ENCODE results near the gene SEMA5B.

SEMA5B gene

GRCh38 chr3:123060054-123060453 is 32.5 kb upstream of the SEMA5B start:
- Histone ChIP-seq H2AFZ (ENCODE audit: low read depth) (no peak overlapping the region), H3K4me2 (no peak overlapping the region), H3K27me3 (ENCODE audit: insufficient read depth, low read depth) (no peaks in the 10 kb centered on the region), H4K20me1 (ENCODE audit: insufficient read depth) (no peaks in the 10 kb centered on the region), H3K9ac (no peak overlapping the region), H3K4me3 (IDR thresholded peaks at IDR 0.05; ENCODE audit: insufficient read depth, low read depth, low read length) (no peak overlapping the region), H3K27ac (no peak overlapping the region), H3K79me2 (ENCODE audit: insufficient read depth, low read depth) (no peaks in the 10 kb centered on the region), H3K36me3 (ENCODE audit: insufficient read depth) (no peaks in the 10 kb centered on the region), H3K4me1 (ENCODE audit: low read depth, poor library complexity, severe bottlenecking) (no peaks in the 10 kb centered on the region)
- no peak for TF ChIP-seq CTCF (conservative IDR thresholded peaks at IDR 0.05; ENCODE audit: low read depth, low read length)

GRCh38 chr3:123058505-123058904 is 30.9 kb upstream of the SEMA5B start:
- Histone ChIP-seq H3K4me2 (no peak overlapping the region), H3K9ac (no peak overlapping the region), H3K36me3 (ENCODE audit: insufficient read depth) (no peaks in the 10 kb centered on the region), H3K79me2 (ENCODE audit: insufficient read depth, low read depth) (no peaks in the 10 kb centered on the region), H3K27ac (no peak overlapping the region), H2AFZ (ENCODE audit: low read depth) (no peak overlapping the region), H3K4me1 (ENCODE audit: low read depth, poor library complexity, severe bottlenecking) (no peaks in the 10 kb centered on the region), H4K20me1 (ENCODE audit: insufficient read depth) (no peaks in the 10 kb centered on the region), H3K4me3 (IDR thresholded peaks at IDR 0.05; ENCODE audit: insufficient read depth, low read depth, low read length) (no peak overlapping the region), H3K27me3 (ENCODE audit: insufficient read depth, low read depth) (no peaks in the 10 kb centered on the region)
- no peak for TF ChIP-seq CTCF (conservative IDR thresholded peaks at IDR 0.05; ENCODE audit: low read depth, low read length)

- no peaks in the 10 kb centered on the region for H3K36me3 ChIP-seq (ENCODE audit: insufficient read depth)
- no peak overlapping the region for H3K9ac ChIP-seq
- H3K79me2 ChIP-seq (ENCODE audit: insufficient read depth, low read depth) = no peaks in the 10 kb centered on the region
- H3K27ac ChIP-seq = no peak overlapping the region
- H2AFZ ChIP-seq (ENCODE audit: low read depth) = no peak overlapping the region
- no peaks in the 10 kb centered on the region for H3K27me3 ChIP-seq (ENCODE audit: insufficient read depth, low read depth)
- no peaks in the 10 kb centered on the region for H3K4me1 ChIP-seq (ENCODE audit: low read depth, poor library complexity, severe bottlenecking)
- TF ChIP-seq CTCF (conservative IDR thresholded peaks at IDR 0.05; ENCODE audit: low read depth, low read length) = no peak
- H3K4me2 ChIP-seq = no peak overlapping the region
- no peak overlapping the region for H3K4me3 ChIP-seq (IDR thresholded peaks at IDR 0.05; ENCODE audit: insufficient read depth, low read depth, low read length)
- H4K20me1 ChIP-seq (ENCODE audit: insufficient read depth) = no peaks in the 10 kb centered on the region
Observed at GRCh38 chr3:123055352-123055751, 27.8 kb upstream of the SEMA5B start.

- H3K79me2 ChIP-seq (ENCODE audit: insufficient read depth, low read depth) = no peaks in the 10 kb centered on the region
- H4K20me1 ChIP-seq (ENCODE audit: insufficient read depth) = no peaks in the 10 kb centered on the region
- H3K27me3 ChIP-seq (ENCODE audit: insufficient read depth, low read depth) = no peaks in the 10 kb centered on the region
- no peaks in the 10 kb centered on the region for H3K4me1 ChIP-seq (ENCODE audit: low read depth, poor library complexity, severe bottlenecking)
- TF ChIP-seq CTCF (conservative IDR thresholded peaks at IDR 0.05; ENCODE audit: low read depth, low read length) = no peak
- no peak overlapping the region for H3K4me2 ChIP-seq
- no peak overlapping the region for H2AFZ ChIP-seq (ENCODE audit: low read depth)
- H3K27ac ChIP-seq = no peak overlapping the region
- no peak overlapping the region for H3K9ac ChIP-seq
- H3K36me3 ChIP-seq (ENCODE audit: insufficient read depth) = no peaks in the 10 kb centered on the region
- no peak overlapping the region for H3K4me3 ChIP-seq (IDR thresholded peaks at IDR 0.05; ENCODE audit: insufficient read depth, low read depth, low read length)
Observed at GRCh38 chr3:123054931-123055330, 27.4 kb upstream of the SEMA5B start.

Data from KMS-11 (cell line).